GM23248 (cell line): ENCODE results near the gene COPZ2.

Experiments used
- EZH2 ChIP-seq: fragments of 200-600 bp; sonication (generic); IDR thresholded peaks from 2 replicates; pipeline ENCODE4 v1.6.1; 2018; ENCODE audit warnings: antibody characterized with exemption, mild to moderate bottlenecking; ENCODE audit not compliant: insufficient read depth, poor library complexity, severe bottlenecking
- EZH2phosphoT487 ChIP-seq: fragments of 200-600 bp; sonication (generic); IDR thresholded peaks from 2 replicates; pipeline ENCODE4 v1.6.1; 2018; ENCODE audit warnings: antibody characterized with exemption, moderate library complexity, mild to moderate bottlenecking, low read depth; ENCODE audit not compliant: insufficient read depth

GRCh38 chr17:48023400-48024148 lies 14.0 kb downstream of the COPZ2 start:
- TF ChIP-seq EZH2: no peak
- TF ChIP-seq EZH2phosphoT487: no peak
